Uterus (tissue), 4 donors: Measurements from ENCODE around the gene NR6A1. TPM values are rescaled to one million over a fixed set of nuclear protein-coding genes. Genes with fewer than 3 reads are reported as not detected.

Experiments
- DNase-seq, 2 donors: peaks; one replicate each; pipeline ENCODE4 v3.0.0-alpha.2; 2019 to 2020
- H3K27ac ChIP-seq, 2 donors: fragments of 200-600 bp; sonication (generic); 1 replicate in 1 of 2; 2 replicates in 1 of 2; pipeline ENCODE4 v1.5.1; 2016 to 2018
- H3K27me3 ChIP-seq, 2 donors: fragments of 200-600 bp; sonication (generic); one replicate each; pipeline ENCODE4 v1.5.1; 2018 to 2019; ENCODE audit warnings: control low read depth in 1 of 2
- H3K36me3 ChIP-seq, 2 donors: fragments of 200-600 bp; sonication (generic); one replicate each; pipeline ENCODE4 v1.5.1; 2019; ENCODE audit warnings: control low read depth in 1 of 2
- H3K4me1 ChIP-seq, 2 donors: fragments of 200-600 bp; sonication (generic); one replicate each; pipeline ENCODE4 v1.5.1; 2018 to 2019; ENCODE audit warnings: control low read depth in 1 of 2
- H3K4me3 ChIP-seq, 2 donors: fragments of 200-600 bp; sonication (generic); 1 replicate in 1 of 2; 2 replicates in 1 of 2; pipeline ENCODE4 v1.5.1; 2018 to 2019; ENCODE audit warnings: mild to moderate bottlenecking in 1 of 2
- H3K9me3 ChIP-seq, 2 donors: fragments of 200-600 bp; sonication (generic); one replicate each; pipeline ENCODE4 v1.5.1; 2019; ENCODE audit warnings: control low read depth in 1 of 2
- POLR2A ChIP-seq, 2 donors: fragments of 450-650 bp; IDR thresholded peaks; one replicate each; pipeline ENCODE4 v1.6.1; 2016; ENCODE audit warnings: antibody characterized with exemption in 2 of 2, mild to moderate bottlenecking in 1 of 2, moderate library complexity in 1 of 2
- intact Hi-C: fragments of 100-400 bp; cut with DNase I; formaldehyde crosslinking; loops from one replicate; pipeline ENCODE4 v1.15.1; 2023; ENCODE audit warnings: low total_unique reads
- total RNA-seq, 4 donors: library from RNA; depleted of rRNA in 3 of 4; stranded (reverse); fragments of >200 nt in 3 of 4; gene quantifications; one replicate each; pipeline versions ENCODE4 v1.1.0 to v1.2.4, GENCODE V29; 2014 to 2023
- TF ChIP-seq, protein P1 (sequence below), 4 experiments: fragments of 200-600 bp in 2 of 4; fragments of 450-650 bp in 2 of 4; sonication (generic) in 2 of 4; IDR thresholded peaks; one replicate each; pipeline ENCODE4 v1.5.1; 2016 to 2019; ENCODE audit warnings: antibody characterized with exemption in 4 of 4, mild to moderate bottlenecking in 2 of 4, moderate library complexity in 1 of 4
- donor health status: DM: yes; HTN: yes; CAD: no.

NR6A1 gene
- total RNA-seq, 4 donors from 2014 or later, result under 0.01 to 2.6 (median 1.3) TPM; not detected in 1

DNA sequence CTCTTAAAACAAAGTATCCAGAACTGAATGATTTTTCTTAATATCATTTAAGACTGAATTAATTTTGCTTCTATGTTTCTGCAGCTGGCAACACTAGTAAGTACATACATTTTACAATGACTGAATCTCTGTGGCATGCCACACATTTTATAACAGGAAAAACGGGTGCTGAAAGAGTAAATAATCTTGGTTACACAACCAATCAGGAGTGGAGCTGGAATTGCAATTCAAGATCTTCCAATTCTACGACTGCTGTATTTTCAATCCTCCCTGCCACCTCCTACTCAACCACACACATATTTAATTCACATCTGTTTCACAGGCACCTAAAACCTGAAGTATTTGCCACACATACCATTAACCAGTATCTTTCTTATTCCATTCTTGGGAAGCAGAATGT is 211.2 kb downstream of the NR6A1 start:
- H3K27ac ChIP-seq, result no peak overlapping the region
- intact Hi-C loops, result no loop called here
- H3K36me3 ChIP-seq, result no peaks in the 10 kb centered on the region
- no peaks in the 10 kb centered on the region for H3K27me3 ChIP-seq
- no peak overlapping the region for H3K4me3 ChIP-seq
- H3K4me1 ChIP-seq, result no peaks in the 10 kb centered on the region
- no peak for DNase-seq
- H3K9me3 ChIP-seq, result no peaks in the 10 kb centered on the region
- TF ChIP-seq POLR2A (IDR thresholded peaks at IDR 0.05), result no peak
- TF ChIP-seq, protein P1, sequence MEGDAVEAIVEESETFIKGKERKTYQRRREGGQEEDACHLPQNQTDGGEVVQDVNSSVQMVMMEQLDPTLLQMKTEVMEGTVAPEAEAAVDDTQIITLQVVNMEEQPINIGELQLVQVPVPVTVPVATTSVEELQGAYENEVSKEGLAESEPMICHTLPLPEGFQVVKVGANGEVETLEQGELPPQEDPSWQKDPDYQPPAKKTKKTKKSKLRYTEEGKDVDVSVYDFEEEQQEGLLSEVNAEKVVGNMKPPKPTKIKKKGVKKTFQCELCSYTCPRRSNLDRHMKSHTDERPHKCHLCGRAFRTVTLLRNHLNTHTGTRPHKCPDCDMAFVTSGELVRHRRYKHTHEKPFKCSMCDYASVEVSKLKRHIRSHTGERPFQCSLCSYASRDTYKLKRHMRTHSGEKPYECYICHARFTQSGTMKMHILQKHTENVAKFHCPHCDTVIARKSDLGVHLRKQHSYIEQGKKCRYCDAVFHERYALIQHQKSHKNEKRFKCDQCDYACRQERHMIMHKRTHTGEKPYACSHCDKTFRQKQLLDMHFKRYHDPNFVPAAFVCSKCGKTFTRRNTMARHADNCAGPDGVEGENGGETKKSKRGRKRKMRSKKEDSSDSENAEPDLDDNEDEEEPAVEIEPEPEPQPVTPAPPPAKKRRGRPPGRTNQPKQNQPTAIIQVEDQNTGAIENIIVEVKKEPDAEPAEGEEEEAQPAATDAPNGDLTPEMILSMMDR (IDR thresholded peaks at IDR 0.05), result no peak

DNA sequence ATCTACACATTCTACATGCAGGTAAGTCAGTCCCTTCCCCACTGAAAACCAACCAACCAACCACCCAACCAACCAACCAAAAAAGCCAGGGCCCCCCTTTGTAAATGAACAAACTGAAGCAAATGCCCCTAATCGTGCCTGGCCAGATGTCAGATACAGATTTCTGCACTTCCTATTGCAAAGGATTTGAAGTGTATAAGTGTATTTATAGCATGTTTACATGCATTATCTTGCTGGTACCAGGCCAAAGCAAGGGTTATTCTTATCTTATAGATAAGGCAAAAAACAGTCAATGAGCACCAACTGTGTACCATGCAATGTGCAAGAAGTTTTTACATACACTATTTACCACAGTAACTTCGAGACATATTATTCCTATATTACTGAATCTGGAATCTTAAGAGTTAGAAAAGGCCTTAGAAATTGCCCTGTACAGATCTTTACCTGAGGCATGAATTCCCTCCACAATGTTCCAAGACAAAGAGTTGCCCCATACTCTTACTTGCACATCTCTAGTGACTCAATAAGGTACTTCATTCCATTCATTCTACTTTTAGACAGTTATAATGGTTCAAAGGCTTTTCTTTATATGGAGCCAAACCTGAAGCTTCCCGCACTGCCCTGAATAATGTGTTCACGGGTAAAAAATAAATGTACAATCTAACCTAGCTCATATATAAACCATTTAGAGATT is 212.2 kb downstream of the NR6A1 start:
- no peak for DNase-seq
- Histone ChIP-seq H3K9me3 (no peaks in the 10 kb centered on the region), H3K4me1 (no peaks in the 10 kb centered on the region), H3K27me3 (no peaks in the 10 kb centered on the region), H3K4me3 (no peak overlapping the region), H3K27ac (no peak overlapping the region), H3K36me3 (no peaks in the 10 kb centered on the region)
- intact Hi-C loops, result no loop called here
- no peak for TF ChIP-seq POLR2A (IDR thresholded peaks at IDR 0.05)
- TF ChIP-seq, protein P1 (IDR thresholded peaks at IDR 0.05), result no peak

DNA sequence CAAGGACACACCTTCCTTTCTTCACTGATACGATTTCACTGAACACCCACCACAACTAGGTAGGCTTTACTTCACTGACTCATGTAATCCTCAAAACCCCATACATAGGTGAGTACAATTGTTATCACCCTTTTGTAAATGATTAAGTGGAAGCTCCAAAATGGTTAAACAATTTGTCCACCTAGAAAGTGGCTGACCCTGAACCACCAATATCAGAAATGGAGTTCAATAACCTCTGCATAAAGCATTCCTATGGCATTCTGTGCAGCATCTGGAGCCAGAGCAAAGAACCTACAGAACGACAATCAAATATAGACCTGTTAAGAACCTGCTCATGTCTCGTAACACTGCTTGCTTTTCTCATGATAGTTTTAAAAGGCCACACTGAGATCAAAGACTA is 213.2 kb downstream of the NR6A1 start:
- H3K27ac ChIP-seq, result no peak overlapping the region
- TF ChIP-seq POLR2A (IDR thresholded peaks at IDR 0.05), result no peak
- TF ChIP-seq, protein P1 (IDR thresholded peaks at IDR 0.05), result no peak
- DNase-seq, result no peak
- H3K27me3 ChIP-seq, result no peaks in the 10 kb centered on the region
- intact Hi-C loops, result no loop called here
- H3K4me3 ChIP-seq, result no peak overlapping the region
- H3K36me3 ChIP-seq, result no peaks in the 10 kb centered on the region
- H3K4me1 ChIP-seq, result no peaks in the 10 kb centered on the region
- no peaks in the 10 kb centered on the region for H3K9me3 ChIP-seq

DNA sequence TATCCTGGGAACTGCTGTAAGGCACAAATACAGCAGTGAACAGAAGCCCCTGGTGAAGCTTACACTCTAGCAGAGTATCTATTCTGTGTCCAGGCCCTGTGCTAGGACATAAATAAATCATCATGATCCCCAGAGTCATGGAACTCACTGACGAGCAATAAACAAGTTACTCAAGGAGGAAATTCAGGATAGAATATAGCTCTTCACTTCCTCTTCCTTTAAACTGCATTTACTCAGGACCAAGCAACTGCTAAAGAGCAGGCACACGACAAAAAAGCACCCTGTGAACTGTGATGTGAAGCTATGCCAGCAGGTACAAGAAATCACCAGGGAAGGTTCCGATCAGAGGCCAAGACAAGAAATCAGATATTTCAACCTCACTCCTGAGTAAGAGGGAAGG is 216.1 kb downstream of the NR6A1 start:
- no peak for DNase-seq
- no peaks in the 10 kb centered on the region for H3K9me3 ChIP-seq
- no peaks in the 10 kb centered on the region for H3K4me1 ChIP-seq
- intact Hi-C loops, result no loop called here
- no peaks in the 10 kb centered on the region for H3K27me3 ChIP-seq
- no peaks in the 10 kb centered on the region for H3K36me3 ChIP-seq
- no peak overlapping the region for H3K27ac ChIP-seq
- TF ChIP-seq POLR2A (IDR thresholded peaks at IDR 0.05), result no peak
- TF ChIP-seq, protein P1 (IDR thresholded peaks at IDR 0.05), result no peak
- no peak overlapping the region for H3K4me3 ChIP-seq

DNA sequence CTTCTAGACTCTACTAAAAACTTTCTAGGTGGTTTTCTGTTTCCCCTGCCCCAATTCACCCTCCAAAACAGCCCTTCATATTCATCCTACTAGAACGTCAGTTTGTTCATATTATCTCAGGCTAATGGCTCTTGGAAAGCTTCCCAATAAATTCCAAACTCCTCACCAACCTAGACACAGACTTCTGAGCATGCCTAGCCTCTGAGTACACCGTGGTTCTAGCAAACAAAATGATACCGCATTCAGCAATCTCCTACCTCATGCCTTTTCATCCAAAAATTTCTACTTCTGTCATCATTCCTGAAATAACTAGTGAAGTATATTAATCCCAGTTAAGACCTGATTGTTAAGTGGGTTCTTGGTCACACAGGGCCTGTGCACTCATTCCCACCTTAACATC is 217.4 kb downstream of the NR6A1 start:
- intact Hi-C loops, result no loop called here
- no peak overlapping the region for H3K27ac ChIP-seq

More for the DNA sequence above, 217.4 kb downstream of the NR6A1 start:
- H3K9me3 ChIP-seq, result no peaks in the 10 kb centered on the region
- DNase-seq, result no peak
- H3K27me3 ChIP-seq, result no peaks in the 10 kb centered on the region
- no peaks in the 10 kb centered on the region for H3K4me1 ChIP-seq
- H3K4me3 ChIP-seq, result no peak overlapping the region
- TF ChIP-seq, protein P1 (IDR thresholded peaks at IDR 0.05), result no peak
- no peak for TF ChIP-seq POLR2A (IDR thresholded peaks at IDR 0.05)
- no peaks in the 10 kb centered on the region for H3K36me3 ChIP-seq
